ENCODE data around the gene TGFBR3.

The TGFBR3 gene

DNA sequence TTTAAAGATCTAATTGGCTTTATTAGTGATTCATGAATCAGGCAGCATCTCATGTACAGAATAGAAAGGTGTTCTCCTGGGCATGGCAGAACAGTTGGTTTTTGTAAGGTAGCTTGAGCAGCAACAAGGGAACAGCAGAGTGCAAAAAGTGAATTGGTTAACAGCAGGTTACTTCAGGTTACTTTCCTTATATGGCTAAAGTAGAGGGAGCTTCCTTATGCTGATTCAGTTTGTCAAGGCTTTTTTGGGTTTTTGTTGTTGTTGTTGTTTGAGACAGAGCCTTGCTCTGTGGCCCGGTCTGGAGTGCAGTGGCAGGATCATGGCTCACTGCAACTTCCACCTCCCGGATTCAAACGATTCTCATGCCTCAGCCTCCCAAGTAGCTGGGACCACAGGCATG lies 252.5 kb downstream of the TGFBR3 start:
- Mint-ChIP-seq H3K36me3 (ENCODE audit: low read depth) (no peaks in the 10 kb centered on the region), H3K27ac (no peak overlapping the region), H3K4me3 (no peak overlapping the region), H3K27me3 (ENCODE audit: low read depth) (no peaks in the 10 kb centered on the region), H3K4me1 (no peaks in the 10 kb centered on the region), H3K9me3 (no peaks in the 10 kb centered on the region)
- TF ChIP-seq, protein P1, sequence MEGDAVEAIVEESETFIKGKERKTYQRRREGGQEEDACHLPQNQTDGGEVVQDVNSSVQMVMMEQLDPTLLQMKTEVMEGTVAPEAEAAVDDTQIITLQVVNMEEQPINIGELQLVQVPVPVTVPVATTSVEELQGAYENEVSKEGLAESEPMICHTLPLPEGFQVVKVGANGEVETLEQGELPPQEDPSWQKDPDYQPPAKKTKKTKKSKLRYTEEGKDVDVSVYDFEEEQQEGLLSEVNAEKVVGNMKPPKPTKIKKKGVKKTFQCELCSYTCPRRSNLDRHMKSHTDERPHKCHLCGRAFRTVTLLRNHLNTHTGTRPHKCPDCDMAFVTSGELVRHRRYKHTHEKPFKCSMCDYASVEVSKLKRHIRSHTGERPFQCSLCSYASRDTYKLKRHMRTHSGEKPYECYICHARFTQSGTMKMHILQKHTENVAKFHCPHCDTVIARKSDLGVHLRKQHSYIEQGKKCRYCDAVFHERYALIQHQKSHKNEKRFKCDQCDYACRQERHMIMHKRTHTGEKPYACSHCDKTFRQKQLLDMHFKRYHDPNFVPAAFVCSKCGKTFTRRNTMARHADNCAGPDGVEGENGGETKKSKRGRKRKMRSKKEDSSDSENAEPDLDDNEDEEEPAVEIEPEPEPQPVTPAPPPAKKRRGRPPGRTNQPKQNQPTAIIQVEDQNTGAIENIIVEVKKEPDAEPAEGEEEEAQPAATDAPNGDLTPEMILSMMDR (IDR thresholded peaks at IDR 0.05; ENCODE audit: unreplicated experiment in 3 of 3): no peak

DNA sequence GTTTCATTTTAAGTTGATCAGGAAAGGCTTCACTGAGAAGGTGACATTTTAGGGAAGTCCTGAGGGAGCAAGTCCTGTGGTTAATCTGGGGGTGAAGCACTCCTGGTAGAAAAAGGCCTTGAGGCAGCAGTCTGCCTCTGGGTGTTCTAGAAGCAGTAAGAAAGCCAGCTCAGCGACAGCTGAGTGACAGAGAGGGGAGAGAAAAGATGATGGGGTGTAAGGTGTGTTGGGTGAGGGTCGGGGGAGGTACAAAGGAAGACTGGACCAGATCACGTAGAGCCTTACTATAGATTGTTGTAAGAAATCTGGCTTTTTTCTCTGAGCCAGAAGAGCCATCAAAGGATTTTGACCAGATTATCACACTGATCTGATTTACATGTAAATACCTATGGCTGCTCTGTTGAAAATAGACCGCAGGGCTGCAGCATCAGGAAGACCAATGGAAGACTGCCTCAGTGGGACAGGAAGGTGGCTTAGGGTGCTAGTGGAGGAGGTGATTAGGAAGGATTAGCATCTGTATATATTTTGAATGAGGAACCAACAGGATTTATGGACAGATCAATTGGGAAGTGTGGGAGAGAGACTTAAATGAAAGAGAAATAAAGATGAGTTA lies 254.1 kb downstream of the TGFBR3 start:
- Mint-ChIP-seq H3K4me3 (no peak overlapping the region), H3K4me1 (no peaks in the 10 kb centered on the region), H3K27ac (no peak overlapping the region), H3K36me3 (ENCODE audit: low read depth) (no peaks in the 10 kb centered on the region), H3K27me3 (ENCODE audit: low read depth) (no peaks in the 10 kb centered on the region), H3K9me3 (no peaks in the 10 kb centered on the region)
- TF ChIP-seq, protein P1 (IDR thresholded peaks at IDR 0.05; ENCODE audit: unreplicated experiment in 3 of 3): no peak

DNA sequence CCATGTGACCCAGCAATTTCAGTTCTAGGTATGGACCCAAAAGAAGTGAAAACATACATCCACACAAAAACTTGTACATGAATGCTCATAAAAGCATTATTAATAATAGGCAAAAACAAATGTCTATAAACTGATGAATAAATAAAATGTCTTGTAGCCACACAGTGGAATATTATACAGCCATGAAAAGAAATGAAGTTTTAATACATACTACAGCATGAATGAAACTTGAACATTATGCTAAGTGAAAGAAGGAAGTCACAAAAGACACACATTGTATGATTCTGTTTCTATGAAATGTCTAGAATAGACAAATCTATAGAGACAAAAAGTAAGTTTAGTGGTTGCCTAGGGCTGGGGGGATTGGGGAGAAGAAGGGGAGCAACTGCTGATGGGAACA lies 255.1 kb downstream of the TGFBR3 start:
- H3K4me1 Mint-ChIP-seq: no peaks in the 10 kb centered on the region
- no peak overlapping the region for H3K4me3 Mint-ChIP-seq
- H3K27ac Mint-ChIP-seq: no peak overlapping the region
- H3K27me3 Mint-ChIP-seq (ENCODE audit: low read depth): no peaks in the 10 kb centered on the region
- TF ChIP-seq, protein P1 (IDR thresholded peaks at IDR 0.05; ENCODE audit: unreplicated experiment in 3 of 3): no peak
- no peaks in the 10 kb centered on the region for H3K9me3 Mint-ChIP-seq
- no peaks in the 10 kb centered on the region for H3K36me3 Mint-ChIP-seq (ENCODE audit: low read depth)

Measured in nephron (organoid).